CD4-positive, alpha-beta T cell (primary cell): ENCODE data around the gene CKS2. TPM values are rescaled to one million over a fixed set of nuclear protein-coding genes. Genes with fewer than 3 reads are reported as not detected.
"Not testable (repeated sequence)": the region's sequence is repeated elsewhere in the genome, so short reads cannot be mapped to it uniquely, and the experiment has no call there.

Source experiments
- ATAC-seq: fragments of 200-7000 bp; cut with Tn5 transposase; one replicate; pipeline ENCODE4 v1.10.0; 2022; ENCODE audit warnings: mild to moderate bottlenecking; ENCODE audit not compliant: poor library complexity
- CTCF ChIA-PET: fragments of 350-600 bp; sonication (Branson Sonifier 250); formaldehyde crosslinking; loops from one replicate; lab custom pipeline; 2021; ENCODE audit warnings: antibody characterized with exemption, inconsistent platforms; lab: Charles Lee
- POLR2A ChIA-PET: fragments of 350-600 bp; sonication (Branson Sonifier 250); formaldehyde crosslinking; loops from one replicate; lab custom pipeline; 2021; ENCODE audit warnings: antibody characterized with exemption, inconsistent platforms; lab: Charles Lee
- DNase-seq, 14 experiments: peaks; one replicate each; pipeline ENCODE4 v3.0.0-alpha.2; 2013 to 2020; ENCODE audit warnings: mixed read lengths in 2 of 14
- H3K27ac ChIP-seq, 2 donors: one replicate each; pipeline versions ENCODE4 v1.5.1 to v1.7.0; 2013; ENCODE audit warnings: low read length in 2 of 2, low read depth in 1 of 2, mild to moderate bottlenecking in 1 of 2
- H3K27me3 ChIP-seq, 2 experiments: 1 replicate in 1 of 2; 2 replicates in 1 of 2; pipeline versions ENCODE4 v1.6.1 to v1.7.0; 2013; ENCODE audit warnings: low read length in 2 of 2, control low read depth in 1 of 2, mild to moderate bottlenecking in 1 of 2, moderate library complexity in 1 of 2; ENCODE audit not compliant: insufficient read depth in 2 of 2, control insufficient read depth in 1 of 2
- H3K36me3 ChIP-seq: one replicate; pipeline ENCODE4 v1.6.1; 2013; ENCODE audit warnings: low read length, control low read depth; ENCODE audit not compliant: insufficient read depth
- H3K4me1 ChIP-seq: one replicate; pipeline ENCODE4 v1.6.1; 2013; ENCODE audit warnings: low read length, control low read depth; ENCODE audit not compliant: insufficient read depth
- H3K4me3 ChIP-seq: one replicate; pipeline ENCODE4 v1.5.1; 2013; ENCODE audit warnings: mild to moderate bottlenecking, low read length, moderate library complexity
- H3K9me3 ChIP-seq, 2 experiments: 1 replicate in 1 of 2; 2 replicates in 1 of 2; pipeline versions ENCODE4 v1.6.1 to v1.7.0; 2013; ENCODE audit warnings: low read length in 2 of 2, mild to moderate bottlenecking in 2 of 2, control low read depth in 1 of 2, moderate library complexity in 1 of 2; ENCODE audit not compliant: control insufficient read depth in 1 of 2, insufficient read depth in 1 of 2
- H3K27ac Mint-ChIP-seq: one replicate; pipeline ENCODE4 v1.8.0; 2020; ENCODE audit warnings: mixed read lengths
- H3K27me3 Mint-ChIP-seq: one replicate; pipeline ENCODE4 v1.8.0; 2021; ENCODE audit warnings: mixed read lengths
- H3K36me3 Mint-ChIP-seq: one replicate; pipeline ENCODE4 v1.8.0; 2021; ENCODE audit warnings: low read depth, mixed read lengths
- H3K4me1 Mint-ChIP-seq: one replicate; pipeline ENCODE4 v1.8.0; 2021; ENCODE audit warnings: low read depth, mixed read lengths
- H3K4me3 Mint-ChIP-seq: one replicate; pipeline ENCODE4 v1.8.0; 2020; ENCODE audit warnings: mild to moderate bottlenecking, mixed read lengths
- H3K9me3 Mint-ChIP-seq: one replicate; pipeline ENCODE4 v1.8.0; 2020; ENCODE audit warnings: mixed read lengths
- intact Hi-C, 2 experiments: fragments of 100-400 bp; cut with DNase I in 1 of 2; cut with micrococcal nuclease in 1 of 2; formaldehyde crosslinking; loops; one replicate each; pipeline versions ENCODE4 v1.15.1 to v1.9.0; 2023 to 2025; cut with DNase I, micrococcal nuclease
- total RNA-seq, 174 experiments: library from RNA in 2 of 174; stranded (reverse) in 2 of 174; gene quantifications; one replicate each; pipeline ENCODE4 v1.2.3 and lab custom pipeline; 2021 to 2026
- TF ChIP-seq, protein P1 (sequence below): fragments of 200-600 bp; IDR thresholded peaks from one replicate; pipeline ENCODE4 v1.8.0; 2022; ENCODE audit warnings: antibody characterized with exemption, mild to moderate bottlenecking

The CKS2 gene
- total RNA-seq, 2 experiments from 2014 or later: 5.6 to 6.9 TPM

DNA sequence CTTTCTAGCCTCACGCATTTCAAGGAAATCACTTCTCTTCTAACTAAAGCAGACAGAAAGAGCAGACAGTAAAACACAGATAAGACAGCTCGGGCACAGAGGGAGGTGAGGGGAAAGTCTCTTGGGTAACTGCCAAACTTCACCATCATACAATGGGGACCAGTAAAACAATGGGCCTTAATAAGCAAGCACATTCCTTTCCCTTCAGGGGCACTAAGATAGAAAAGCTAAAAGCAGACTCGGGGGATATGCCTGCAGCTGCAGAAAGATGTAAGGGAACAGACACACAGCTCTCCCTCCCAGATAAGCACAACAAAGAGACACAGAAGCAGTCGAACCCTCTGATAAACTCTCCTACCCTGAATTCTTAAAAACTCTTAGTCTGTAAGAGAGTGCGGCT, 15.6 kb upstream of the CKS2 start:
- H3K9me3 ChIP-seq: peaks cover 0 to 3% of the 10 kb centered on the region in 2 experiments
- TF ChIP-seq, protein P1, sequence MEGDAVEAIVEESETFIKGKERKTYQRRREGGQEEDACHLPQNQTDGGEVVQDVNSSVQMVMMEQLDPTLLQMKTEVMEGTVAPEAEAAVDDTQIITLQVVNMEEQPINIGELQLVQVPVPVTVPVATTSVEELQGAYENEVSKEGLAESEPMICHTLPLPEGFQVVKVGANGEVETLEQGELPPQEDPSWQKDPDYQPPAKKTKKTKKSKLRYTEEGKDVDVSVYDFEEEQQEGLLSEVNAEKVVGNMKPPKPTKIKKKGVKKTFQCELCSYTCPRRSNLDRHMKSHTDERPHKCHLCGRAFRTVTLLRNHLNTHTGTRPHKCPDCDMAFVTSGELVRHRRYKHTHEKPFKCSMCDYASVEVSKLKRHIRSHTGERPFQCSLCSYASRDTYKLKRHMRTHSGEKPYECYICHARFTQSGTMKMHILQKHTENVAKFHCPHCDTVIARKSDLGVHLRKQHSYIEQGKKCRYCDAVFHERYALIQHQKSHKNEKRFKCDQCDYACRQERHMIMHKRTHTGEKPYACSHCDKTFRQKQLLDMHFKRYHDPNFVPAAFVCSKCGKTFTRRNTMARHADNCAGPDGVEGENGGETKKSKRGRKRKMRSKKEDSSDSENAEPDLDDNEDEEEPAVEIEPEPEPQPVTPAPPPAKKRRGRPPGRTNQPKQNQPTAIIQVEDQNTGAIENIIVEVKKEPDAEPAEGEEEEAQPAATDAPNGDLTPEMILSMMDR: no peak
- no peak overlapping the region for H3K27ac Mint-ChIP-seq
- intact Hi-C loops: no loop called here
- H3K4me3 ChIP-seq: no peak overlapping the region
- no peaks in the 10 kb centered on the region for H3K4me1 Mint-ChIP-seq
- H3K9me3 Mint-ChIP-seq: no peaks in the 10 kb centered on the region
- no peak overlapping the region for H3K27ac ChIP-seq
- ATAC-seq (no peak), DNase-seq (no peak)
- no peaks in the 10 kb centered on the region for H3K36me3 Mint-ChIP-seq
- H3K4me1 ChIP-seq: no peaks in the 10 kb centered on the region
- peaks cover 6% of the 10 kb centered on the region for H3K27me3 Mint-ChIP-seq
- H3K36me3 ChIP-seq: no peaks in the 10 kb centered on the region
- POLR2A ChIA-PET: no interaction called here
- H3K27me3 ChIP-seq: no peaks in the 10 kb centered on the region
- CTCF ChIA-PET: no interaction called here
- no peak overlapping the region for H3K4me3 Mint-ChIP-seq

DNA sequence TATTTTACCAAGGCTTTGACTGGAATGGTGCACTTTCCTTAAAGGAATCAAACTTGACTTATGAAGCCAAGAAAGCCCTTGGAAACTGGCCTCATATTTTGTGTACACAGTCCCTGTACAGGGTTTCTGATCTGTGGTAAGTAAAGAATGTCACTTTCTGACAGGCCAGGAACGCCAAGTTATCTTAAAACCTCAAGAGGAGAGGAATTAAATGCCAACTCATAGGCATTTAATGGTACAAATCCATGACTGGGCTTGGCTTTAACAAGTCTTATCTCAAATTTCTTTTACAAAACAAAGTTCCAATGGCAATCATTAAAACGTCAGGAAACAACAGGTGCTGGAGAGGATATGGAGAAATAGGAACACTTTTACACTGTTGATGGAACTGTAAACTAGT, 9.0 kb upstream of the CKS2 start:
- H3K27me3 Mint-ChIP-seq, H3K4me1 ChIP-seq, H3K9me3 Mint-ChIP-seq, POLR2A ChIA-PET, H3K27me3 ChIP-seq, H3K27ac ChIP-seq, ATAC-seq, CTCF ChIA-PET, intact Hi-C loops, H3K4me1 Mint-ChIP-seq, H3K4me3 Mint-ChIP-seq, H3K27ac Mint-ChIP-seq, H3K36me3 ChIP-seq, H3K36me3 Mint-ChIP-seq, DNase-seq, H3K4me3 ChIP-seq, H3K9me3 ChIP-seq: not testable (repeated sequence)

- POLR2A ChIA-PET: no interaction called here
- H3K27ac Mint-ChIP-seq: no peak overlapping the region
- ATAC-seq: no peak
Measured at GRCh38 chr9:89304020-89304833, 6.8 kb upstream of the CKS2 start.

More at GRCh38 chr9:89304020-89304833, 6.8 kb upstream of the CKS2 start:
- CTCF ChIA-PET: no interaction called here
- Mint-ChIP-seq H3K36me3 (no peaks in the 10 kb centered on the region), H3K4me3 (no peak overlapping the region), H3K9me3 (no peaks in the 10 kb centered on the region), H3K27me3 (no peaks in the 10 kb centered on the region), H3K4me1 (no peaks in the 10 kb centered on the region)
- Histone ChIP-seq H3K4me3 (no peak overlapping the region), H3K9me3 (no peaks in the 10 kb centered on the region), H3K27me3 (no peaks in the 10 kb centered on the region), H3K4me1 (peaks cover 1% of the 10 kb centered on the region), H3K36me3 (no peaks in the 10 kb centered on the region), H3K27ac (no peak overlapping the region)
- TF ChIP-seq, protein P1: no peak
- DNase-seq: no peak
- intact Hi-C loops: no loop called here
